Measurements from ENCODE around the gene SCARB1.
A peak's percentile ranks its signal among the peaks of the same experiment; 100 is the strongest.
"Not testable (repeated sequence)": the region's sequence is repeated elsewhere in the genome, so short reads cannot be mapped to it uniquely, and the experiment has no call there.

SCARB1 gene

DNA sequence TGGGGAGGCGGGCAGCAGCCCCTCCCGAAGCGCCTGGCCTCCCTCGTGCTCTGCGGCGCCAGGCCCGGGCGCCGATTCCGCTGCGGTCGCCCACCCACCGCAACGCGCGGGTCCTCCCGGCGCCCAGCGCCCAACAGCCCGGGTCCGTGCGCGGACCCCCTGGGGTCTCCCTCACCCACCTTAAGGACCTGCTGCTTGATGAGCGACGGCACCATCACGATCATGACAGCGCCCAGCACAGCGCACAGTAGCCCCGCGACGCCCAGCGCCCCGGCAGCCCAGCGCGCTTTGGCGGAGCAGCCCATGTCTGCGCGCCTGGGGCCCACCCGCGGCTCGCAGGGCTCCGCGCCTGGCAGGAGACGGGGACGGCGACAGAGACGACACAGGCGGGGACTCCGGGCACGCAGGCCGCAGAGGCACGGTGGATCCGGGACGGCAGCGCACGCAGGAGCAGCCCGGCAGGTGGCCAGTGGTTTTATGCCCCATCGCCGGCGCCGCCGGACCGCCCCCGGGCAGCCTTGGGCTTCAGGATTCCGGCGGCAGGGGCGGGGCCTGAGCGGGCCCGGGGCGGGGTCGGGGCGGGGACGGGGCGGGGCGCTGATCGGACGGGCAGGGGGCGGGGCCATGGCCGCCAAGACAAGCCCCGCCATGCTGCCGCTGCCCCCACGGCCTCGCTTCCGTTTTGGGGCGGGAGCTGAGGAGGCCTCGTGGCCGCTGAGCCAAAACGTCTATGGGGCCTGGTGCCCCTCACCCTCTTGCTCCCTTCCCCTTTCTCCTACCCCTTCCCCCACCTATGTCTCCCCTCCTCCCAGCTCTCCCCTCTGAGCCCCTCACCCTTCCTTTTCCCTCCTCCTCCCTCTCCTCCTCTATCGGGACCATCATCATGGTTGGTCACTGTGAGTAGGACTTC, at the start of gene SCARB1:
TSS of gene SCARB1 (minus strand) at position 449 of the 910 bp plus-strand sequence. CDS start at position 305, 144 bp downstream.
- peak; percentile 82 for DNase-seq (ENCODE audit: low spot score)

- not testable (repeated sequence) for DNase-seq (ENCODE audit: low spot score)
Measured at GRCh38 chr12:124912529-124913287, 49.0 kb upstream of the SCARB1 start.

DNA sequence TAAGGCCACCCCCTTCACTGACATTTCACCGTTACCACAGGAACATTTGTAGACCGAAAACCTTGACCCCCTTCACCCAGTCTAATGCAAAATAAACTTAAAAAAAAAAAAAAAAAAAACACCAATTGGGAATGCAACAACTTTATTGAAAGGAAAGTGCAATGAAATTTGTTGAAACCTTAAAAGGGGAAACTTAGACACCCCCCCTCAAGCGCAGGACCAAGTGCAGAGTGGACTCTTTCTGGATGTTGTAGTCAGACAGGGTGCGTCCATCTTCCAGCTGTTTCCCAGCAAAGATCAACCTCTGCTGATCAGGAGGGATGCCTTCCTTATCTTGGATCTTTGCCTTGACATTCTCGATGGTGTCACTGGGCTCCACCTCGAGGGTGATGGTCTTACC, 47.9 kb upstream of the SCARB1 start:
- not testable (repeated sequence) for DNase-seq (ENCODE audit: low spot score)

GRCh38 chr12:124910561-124911478, 47.2 kb upstream of the SCARB1 start:
- DNase-seq (ENCODE audit: low spot score): no peak

DNA sequence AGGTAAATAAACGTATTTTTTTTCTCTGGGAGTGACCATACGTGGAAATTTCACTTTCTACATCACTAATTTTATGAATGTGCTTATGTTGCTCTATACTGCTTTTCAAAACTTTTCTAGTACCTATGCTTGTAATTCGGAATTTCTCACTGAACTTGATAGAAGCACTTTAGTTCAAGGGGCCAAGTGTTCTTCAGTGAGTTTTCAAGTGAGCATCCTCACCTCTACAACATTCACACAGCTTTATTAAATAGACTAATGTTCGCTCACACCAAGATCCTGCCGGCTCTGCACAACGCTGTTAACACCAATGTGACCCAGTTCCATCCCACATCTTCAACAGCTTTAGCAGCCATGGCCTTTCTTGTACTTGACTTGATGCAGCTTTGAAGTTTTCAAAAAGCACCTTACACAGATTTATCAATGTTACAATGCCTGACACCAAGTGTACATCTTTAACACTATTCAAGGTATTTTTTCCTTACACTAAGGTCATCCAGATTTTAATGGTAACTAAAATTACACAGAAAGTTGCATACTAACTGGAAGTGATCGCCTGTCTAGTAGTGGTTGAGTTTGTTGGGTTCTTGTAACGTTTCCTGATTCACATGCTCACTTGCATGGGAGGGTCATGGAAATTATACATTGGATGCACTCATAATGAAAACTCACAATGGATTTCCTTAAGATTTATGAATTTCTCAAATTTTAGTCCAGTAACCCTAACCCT, 46.3 kb upstream of the SCARB1 start:
- DNase-seq (ENCODE audit: low spot score): no peak

DNA sequence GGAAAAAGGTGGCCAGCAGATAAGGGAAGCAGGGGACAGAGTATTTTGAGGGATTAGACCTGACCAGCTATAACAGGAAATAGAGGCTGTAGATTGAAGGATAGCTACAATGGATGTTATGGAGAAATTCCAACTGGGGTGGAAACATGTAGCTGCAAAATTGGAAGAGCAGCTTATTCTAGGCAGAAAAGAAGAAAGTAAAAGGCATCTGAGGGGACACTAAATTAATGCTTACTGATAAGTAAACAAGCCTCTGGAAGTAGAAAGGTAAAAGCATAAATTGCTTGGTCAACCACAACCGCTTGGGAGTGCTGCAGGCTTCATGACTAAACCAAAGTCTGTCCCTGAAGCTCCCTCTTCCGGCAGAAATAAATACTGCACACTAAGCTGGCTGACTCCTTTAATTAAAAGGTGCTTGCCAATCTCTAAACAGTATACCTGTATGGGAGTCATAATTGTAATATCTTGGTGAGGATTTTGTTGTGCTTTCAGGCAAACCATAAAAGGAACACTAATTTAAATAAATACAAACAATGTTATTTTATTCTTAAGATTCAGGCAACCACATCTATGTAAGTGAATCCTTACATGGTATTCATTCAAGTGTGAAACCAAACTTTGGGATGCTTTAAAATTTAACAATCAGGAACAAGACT, 43.1 kb upstream of the SCARB1 start:
- DNase-seq (ENCODE audit: low spot score): no peak

DNA sequence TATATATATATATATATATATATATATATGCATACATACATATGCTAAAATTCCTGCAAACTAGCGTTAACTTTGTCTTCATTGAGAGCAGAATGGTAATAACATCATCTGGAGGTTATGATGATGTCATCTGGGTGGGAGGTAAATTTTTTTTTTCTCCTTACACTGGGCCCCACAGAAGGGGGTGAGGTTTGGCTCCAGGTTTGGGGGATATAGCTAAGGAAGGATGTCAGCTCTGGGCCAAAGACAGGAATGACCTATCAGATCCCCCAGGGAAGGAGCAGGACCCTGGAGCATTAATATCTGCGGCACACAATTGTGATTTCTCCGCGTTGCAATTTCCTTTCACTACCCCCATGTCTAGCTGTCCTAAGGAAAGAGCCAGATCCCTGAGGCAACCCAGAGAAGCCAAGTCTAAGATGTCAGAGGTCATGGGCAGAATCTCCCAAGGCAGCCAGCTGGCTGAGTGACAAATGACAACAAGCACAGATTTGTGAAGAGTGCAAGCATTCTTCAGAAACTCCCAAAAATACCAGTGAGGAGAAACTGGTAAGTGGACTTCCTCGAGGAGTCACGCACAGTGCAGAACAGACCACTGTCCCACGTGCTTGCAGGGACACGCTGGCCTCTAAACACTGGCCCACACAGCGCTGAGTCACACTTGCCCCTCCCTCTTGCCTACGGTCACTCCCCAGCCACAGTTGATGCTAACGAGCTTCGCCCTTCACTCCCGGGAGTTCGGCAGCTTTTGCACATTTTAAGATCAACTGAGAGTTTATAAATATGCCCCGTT, 40.8 kb upstream of the SCARB1 start:
- DNase-seq (ENCODE audit: low spot score): no peak

DNA sequence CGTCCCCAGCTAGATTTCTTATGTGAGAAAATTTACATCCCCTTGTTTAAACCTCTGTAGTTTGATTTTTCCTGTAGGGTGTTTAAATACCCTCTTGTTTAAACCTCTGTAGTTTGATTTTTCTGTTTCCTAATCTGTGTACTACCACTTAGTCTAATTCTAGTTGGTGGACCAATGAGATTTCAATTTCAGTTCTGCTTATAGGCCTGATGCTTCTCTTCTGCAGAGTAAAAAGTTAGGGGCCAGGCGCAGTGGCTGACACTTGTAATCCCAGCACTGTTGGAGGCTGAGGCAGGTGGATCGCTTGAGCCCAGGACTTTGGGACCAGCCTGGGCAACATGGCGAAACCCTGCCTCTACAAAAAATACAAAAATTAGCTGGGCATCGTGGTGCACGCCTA, 39.3 kb upstream of the SCARB1 start:
- DNase-seq (ENCODE audit: low spot score): no peak

DNA sequence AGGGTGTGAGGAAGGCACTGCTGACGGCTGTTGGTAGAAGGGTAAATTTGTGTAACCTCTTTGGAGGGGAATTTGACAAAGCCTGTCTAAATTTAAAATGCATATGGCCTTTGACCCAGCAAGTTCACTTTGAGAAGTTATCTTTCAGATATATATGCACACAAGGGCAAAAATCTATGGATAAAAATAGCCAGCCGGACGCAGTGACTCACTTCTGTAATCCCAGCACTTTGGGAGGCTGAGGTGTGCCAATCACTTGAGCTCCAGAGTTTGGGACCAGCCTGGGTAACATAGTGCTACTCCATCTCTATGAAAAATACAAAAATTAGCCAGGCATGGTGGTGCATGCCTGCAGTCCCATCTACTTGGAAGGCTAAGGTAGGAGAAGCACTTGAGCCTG, 37.3 kb upstream of the SCARB1 start:
- DNase-seq (ENCODE audit: low spot score): no peak

- DNase-seq (ENCODE audit: low spot score): not testable (repeated sequence)
Measured at GRCh38 chr12:124900345-124900795, 36.7 kb upstream of the SCARB1 start.

- DNase-seq (ENCODE audit: low spot score): no peak
Measured at GRCh38 chr12:124898923-124899294, 35.2 kb upstream of the SCARB1 start.

DNA sequence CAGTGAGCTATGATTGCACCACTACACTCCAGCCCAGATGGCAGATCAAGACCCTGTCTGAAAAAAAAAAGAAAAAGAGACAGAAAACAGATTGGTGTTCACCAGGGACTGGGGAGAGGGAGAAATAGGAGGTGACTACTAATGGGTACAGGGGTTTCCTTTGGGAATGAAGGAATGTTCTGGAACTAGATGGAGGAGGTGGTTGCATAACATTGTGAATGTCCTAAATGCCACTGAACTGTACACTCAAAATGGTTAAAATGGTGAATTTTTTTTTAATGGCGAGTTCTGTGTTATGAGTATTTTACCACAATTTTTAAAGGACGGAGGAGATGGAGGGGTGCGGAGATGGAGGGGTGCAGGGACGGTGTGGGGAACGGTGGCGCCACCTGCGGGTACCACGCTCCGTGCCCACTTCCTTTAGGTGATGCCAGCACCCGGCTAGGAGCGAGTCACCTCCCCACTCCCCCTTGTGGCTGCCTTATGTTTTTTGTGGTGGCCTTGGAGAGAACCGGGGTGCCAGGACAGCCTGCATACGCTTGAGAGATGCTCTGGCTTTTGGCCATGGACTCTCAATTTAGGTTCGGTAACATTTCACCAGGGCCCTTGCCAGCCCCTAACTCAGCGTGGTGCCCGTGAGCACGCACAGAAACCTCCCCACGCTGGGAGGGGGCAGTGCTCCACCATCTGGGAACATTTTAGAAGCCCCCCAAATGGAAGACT, 34.7 kb upstream of the SCARB1 start:
- DNase-seq (ENCODE audit: low spot score): no peak

DNA sequence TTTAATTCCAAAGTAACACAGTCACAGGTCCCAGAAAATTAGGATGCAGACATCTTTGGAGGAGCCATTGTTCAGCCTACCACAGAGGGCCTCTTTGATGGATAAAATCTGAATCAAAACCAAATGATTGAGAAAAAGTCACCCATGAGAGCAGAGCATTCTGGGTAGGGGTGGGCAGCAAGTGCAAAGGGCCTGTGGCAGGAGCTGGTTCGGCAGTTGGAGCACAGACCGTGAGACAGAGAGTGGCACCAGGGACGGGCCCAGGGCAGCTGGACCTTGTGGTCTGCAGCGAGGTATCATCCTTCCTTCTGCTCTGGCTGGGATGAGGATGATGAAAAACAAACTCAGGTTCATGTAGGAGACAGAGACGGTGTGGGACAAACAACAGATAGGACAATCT, 32.8 kb upstream of the SCARB1 start:
- no peak for DNase-seq (ENCODE audit: low spot score)

GRCh38 chr12:124893792-124894516, 30.3 kb upstream of the SCARB1 start:
- DNase-seq (ENCODE audit: low spot score): no peak

DNA sequence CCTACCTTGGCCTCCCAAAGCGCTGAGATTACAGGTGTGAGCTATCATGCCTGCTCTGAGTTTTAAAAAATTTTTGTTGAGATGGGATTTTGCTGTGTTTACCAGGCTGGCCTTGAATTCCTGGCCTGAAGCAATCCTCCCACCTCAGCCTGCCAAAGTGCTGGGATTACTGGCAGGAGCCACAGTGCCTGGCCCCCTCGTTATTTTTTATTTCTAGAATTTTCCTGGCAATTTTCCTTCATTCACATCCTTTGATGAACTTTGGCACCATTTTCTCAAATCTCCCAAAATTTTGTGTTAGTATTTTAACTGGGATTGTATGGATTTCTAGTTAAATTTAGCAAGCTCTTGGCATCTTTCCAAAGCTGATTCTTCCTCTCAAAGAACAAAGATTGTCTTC, 24.6 kb upstream of the SCARB1 start:
- DNase-seq (ENCODE audit: low spot score): no peak

DNA sequence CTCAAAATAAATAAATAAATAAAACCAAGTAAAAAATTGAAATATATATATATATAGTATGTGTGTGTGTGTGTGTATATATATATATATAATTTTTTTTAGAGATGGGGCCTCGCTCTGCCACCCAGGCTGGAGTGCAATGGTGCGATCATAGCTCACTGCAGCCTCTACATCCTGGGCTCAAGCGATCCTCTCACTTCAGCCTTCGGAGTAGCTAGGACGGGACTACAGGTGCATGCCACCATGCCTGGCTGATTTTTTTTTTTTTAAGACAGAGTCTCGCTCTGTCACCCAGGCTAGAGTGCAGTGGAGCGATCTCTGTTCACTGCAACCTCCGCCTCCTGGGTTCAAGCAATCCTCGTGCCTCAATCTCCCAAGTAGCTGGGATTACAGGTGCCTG, 24.1 kb upstream of the SCARB1 start:
- DNase-seq (ENCODE audit: low spot score): not testable (repeated sequence)

DNA sequence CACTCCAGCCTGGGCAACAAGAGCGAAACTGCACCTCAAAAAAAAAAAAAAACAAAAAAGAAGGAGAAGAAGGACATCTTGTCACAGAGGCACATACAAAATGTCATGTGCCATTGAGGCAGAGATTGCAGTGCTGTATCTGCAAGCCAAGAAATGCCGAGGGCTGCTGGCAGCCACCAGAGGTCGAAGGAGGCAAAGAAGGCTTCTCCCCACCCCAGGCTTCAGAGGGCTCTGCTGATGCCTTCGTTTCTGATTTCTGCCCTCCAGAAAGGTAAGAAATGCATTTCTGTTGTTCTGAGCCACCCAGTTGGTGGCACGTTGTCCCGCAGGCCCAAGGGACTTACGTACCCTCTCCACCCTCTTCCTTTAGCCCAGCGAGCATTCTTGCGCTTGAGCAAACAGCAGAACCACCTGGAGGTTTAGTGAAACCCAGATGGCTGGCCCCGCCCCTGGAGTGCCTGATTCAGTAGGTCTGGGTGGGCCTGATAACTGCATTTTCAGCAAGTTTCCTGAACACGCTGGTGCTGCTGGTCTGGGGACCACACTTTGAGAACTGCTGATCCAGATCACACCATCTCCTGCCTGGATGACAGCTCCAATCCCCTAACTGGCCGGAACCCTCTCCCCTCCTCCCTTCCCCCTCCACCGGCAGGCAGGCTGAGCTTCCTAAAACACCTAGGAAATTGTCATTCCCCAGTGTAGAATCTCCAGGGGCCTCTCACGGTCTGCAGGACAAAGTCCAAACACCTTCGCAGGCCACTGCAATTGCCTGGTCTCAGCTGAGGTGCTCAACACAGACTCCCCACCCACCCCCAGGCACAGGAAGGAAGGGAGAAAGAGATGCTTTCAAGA, 21.1 kb upstream of the SCARB1 start:
- peak; percentile 54 for DNase-seq (ENCODE audit: low spot score)
